Activated CD4-positive, CD25-positive, alpha-beta regulatory T cell treated with anti-CD3 and anti-CD28 coated beads, Interleukin-2, amount 50 U/mL, for 72 hours (primary cell): ENCODE data around the gene PHF12.
A peak's percentile ranks its signal among the peaks of the same experiment; 100 is the strongest.
"Not testable (repeated sequence)": the region's sequence is repeated elsewhere in the genome, so short reads cannot be mapped to it uniquely, and the experiment has no call there.

Experiments used
- DNase-seq: peaks from one replicate; pipeline ENCODE4 v3.0.0; 2021

PHF12 gene

DNA sequence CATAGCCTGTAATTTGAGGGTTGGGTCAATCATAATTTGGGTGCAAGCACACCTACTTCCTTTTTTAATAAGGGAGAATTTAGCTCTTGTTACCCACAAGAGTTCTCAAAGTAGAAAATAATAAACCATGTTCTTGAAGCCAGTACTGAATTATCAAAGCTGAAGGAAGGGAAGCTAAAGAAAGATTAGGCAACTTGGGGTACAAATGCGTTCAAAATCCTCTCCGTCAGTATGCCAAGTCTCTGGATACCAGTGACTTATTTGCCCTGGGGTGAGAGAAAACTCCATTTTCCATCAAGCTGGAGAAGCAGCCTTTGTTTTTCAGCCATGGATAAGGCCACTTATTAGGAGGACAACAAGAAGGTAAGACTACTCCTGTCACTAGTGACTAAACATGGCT lies 25.0 kb downstream of the PHF12 start:
- DNase-seq = no peak

GRCh38 chr17:28925912-28926365 lies 25.4 kb downstream of the PHF12 start:
- DNase-seq = no peak

- DNase-seq = no peak
Observed at GRCh38 chr17:28920201-28920600, 31.1 kb downstream of the PHF12 start.

DNA sequence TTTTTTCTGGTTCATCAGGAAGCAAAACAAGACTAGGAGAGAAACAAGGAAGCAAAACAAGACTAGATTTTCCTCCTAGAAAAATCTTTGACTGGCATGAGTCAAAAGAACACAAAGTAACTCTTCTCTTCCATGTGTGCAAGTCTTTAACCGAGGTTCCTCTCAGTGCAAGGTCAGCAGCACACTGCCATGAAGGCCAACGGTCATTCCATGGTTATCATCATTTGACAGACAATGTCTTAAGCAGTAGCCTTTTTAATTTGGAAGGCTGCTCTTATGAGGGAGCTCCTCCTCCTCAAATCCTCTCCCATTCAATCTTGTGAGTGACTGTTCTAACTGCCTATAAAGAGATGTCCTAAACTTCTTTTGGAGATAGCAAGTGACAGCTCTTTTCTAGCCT lies 33.0 kb downstream of the PHF12 start:
- DNase-seq = no peak

- no peak for DNase-seq
Observed at GRCh38 chr17:28917465-28917864, 33.9 kb downstream of the PHF12 start.

DNA sequence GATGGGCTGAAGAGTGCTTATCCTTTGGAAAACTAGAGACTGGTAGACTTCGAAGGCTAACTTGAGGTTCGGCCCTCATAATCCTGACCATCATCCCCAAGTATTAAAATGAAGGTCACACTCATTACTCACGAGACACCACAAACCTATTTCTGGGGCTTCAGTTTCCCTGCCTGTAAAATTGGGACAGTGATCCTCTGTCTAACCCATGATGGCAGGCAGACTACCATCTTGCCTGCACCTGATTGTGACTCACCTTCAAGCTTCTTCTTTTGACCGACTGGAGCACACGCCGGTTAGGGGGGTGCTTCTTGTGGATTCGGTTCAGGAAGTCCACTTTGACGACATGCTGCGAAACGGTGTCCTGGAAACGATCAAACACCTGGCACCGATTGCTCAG lies 34.3 kb downstream of the PHF12 start:
- no peak for DNase-seq

DNA sequence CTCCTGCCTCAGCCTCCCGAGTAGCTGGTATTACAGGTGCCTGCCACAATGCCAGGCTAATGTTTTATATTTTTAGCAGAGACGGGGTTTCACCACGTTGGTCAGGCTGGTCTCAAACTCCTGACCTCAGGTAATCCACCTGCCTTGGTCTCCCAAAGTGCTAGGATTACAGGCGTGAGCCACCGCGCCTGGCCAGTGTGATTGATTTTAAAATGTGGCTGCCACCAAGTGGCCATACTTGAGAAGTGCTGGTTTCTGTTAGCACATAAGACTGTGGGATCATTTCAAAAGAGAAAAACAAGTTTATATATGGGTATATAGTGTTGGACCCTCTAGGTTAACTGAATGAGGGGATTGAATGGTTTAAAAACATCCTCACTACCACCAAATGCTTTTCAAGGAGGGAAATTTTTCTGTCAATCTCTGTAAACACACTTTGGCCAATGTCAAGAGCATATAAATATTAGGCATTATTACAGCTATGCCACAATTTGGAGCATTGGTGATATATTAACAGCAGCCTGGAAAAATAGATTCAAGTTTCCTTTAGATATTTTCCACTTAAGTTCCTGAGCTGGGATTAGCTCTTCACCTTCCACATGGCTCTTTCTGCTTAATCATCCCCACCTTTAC lies 34.9 kb downstream of the PHF12 start:
- no peak for DNase-seq

DNA sequence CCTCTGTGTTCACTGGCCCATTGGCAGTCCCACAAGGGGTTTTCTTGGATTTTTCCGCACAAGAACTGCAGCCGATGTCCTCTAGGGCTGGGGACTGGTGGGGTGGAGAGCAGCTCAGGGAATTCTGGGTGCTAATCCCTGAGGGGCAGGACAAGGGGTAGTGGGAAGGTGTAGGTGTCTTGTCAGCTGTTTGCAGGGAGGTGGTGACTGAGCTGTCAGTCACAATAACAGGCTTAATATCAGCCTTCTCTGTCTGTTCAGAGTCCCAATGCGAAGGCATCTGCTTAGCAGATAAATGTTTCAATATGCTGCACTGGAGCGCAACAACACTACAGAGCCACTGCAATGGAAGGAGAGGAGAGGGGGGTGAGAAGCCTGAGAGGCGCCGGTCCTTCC lies 38.4 kb downstream of the PHF12 start:
- no peak for DNase-seq

GRCh38 chr17:28912281-28912937 lies 38.9 kb downstream of the PHF12 start:
- no peak for DNase-seq

DNA sequence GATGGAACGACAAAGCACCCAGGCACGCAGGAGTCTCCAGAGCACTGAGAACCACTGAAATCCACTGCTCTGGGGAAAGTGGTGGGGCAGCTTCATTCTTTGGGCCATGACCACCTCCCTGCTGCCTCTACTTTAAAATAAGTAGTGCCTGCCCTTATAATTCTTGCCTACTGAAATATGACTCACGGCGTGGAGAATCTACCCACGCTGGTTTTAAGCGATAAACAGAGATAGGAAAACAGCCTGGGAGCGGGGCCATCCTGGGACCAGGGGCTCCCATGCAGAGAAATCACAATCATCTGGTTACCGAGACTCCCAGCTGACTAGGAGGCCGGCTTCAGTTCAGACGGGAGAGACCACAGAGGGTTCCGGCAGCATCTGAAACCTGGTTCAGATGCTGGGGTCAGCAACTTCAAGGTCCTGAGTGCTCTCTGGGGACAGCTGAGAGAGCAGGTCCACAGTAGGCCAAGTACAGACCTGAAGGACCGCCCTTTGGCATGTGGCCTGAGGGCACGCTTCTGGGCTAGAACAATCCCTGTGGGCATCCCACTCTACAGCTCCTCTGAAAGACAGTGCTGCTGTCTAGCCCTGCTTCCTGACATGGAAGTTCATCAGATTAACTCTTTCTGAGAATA lies 39.8 kb downstream of the PHF12 start:
- DNase-seq = no peak

DNA sequence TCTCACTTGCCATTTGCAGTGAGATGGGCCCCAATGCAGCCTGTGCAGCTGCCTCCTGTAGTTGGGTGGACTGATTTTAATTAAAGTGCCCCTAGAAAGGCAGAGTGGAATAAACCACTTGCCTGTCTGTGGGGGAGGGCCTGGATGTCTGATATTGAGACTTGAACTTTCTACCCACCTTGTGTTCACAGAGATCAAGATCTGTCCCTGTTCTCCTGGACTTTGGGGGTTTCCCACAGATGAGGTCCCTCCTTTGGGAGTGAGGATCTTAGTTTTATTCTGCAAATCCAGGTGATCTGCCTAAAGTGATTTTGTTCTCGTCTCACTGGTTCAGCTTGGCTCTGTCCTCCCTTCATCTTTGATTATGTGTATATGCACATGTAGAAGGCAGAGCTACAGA lies 40.8 kb downstream of the PHF12 start:
- no peak for DNase-seq

GRCh38 chr17:28908640-28909167 lies 42.6 kb downstream of the PHF12 start:
- DNase-seq = no peak

- DNase-seq = no peak
Observed at GRCh38 chr17:28907709-28908475, 43.4 kb downstream of the PHF12 start.

DNA sequence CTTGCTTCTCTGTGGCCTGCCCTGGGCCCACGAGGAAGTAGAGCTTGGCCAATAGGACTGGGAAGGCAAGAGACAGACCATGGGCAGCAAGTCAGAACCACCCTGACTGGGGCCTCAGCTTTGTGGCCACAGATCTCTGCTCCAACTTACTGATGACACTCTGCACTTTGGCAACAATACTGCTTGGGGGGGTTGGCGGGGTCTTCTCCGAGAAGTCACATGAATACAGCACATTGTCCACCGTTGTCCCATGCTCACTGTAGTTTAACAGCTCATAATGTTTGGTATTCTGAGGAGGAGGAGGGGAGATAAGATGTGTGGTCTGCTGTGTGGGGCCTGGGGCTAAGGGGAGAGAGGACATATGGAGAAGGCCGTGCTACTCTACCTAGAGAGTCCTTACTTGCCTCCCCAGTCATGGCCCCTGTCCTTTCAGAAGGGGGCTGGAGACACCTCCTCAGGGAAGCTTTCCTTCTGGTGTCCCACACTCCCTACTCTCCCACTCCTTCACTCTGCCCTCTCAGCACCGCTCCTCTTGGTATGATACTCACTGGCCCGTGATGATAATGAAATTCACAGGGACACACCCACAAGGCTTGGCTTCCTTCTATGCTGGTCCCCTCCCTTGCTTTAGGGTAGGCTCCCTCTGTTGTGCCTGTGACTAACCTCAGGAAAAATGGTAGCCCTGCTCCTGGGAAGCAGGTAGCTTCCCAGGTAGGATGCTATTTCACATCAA lies 44.4 kb downstream of the PHF12 start:
- no peak for DNase-seq

GRCh38 chr17:28906276-28906675 lies 45.0 kb downstream of the PHF12 start:
- no peak for DNase-seq

GRCh38 chr17:28904800-28905199 lies 46.5 kb downstream of the PHF12 start:
- no peak for DNase-seq

GRCh38 chr17:28903546-28903841 lies 47.8 kb downstream of the PHF12 start:
- not testable (repeated sequence) for DNase-seq

GRCh38 chr17:28902819-28903545 lies 48.3 kb downstream of the PHF12 start, which contains the start of gene DHRS13:
Gene DHRS13, minus strand, starts transcription at chr17:28903079. Its CDS starts 135 bp downstream, at chr17:28902944.
- peak; percentile 97 for DNase-seq

- peak; percentile 68 for DNase-seq
Observed at GRCh38 chr17:28901866-28902818, 49.2 kb downstream of the PHF12 start.

DNA sequence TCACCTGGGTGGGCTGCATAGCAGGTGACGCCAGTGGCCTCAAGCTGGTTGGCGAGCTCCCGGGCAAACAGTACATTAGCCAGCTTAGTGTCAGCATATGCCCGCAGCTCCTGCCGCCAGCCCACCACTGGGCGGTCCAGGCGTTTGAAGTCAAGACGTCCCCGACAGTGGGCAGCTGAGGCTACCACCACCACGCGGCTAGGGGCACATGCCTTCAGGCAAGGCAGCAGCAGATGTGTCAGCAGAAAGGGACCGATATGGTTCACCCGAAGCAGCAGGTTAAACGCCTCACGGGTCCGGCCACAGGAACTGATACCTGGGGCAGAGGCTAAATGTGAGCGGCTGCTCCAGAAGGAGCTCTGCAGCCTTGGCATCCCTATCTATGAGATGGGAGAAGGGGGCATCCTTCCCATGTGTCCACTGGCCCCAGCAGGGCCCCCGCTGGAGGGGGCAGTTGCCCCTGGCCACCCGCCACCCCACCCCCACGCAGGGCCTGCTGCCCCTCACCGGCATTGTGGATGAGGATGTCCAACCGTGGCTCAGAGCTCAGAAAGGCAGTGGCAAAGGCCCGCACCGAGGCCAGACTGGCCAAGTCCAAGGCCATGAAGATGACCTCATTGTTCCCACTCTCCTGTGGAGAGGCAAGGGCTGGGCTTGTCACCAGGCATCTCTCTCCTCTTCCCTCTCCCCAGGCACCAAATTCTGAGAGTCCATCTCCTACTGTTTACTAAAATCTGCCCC lies 50.2 kb downstream of the PHF12 start:
- no peak for DNase-seq
